UCSD-AML1 (cell line): Measurements from ENCODE around the gene KLF11.
A peak's percentile ranks its signal among the peaks of the same experiment; 100 is the strongest.
"Not testable (repeated sequence)": the region's sequence is repeated elsewhere in the genome, so short reads cannot be mapped to it uniquely, and the experiment has no call there.

Experiments used
- DNase-seq: peaks from one replicate; lab custom pipeline; 2025; ENCODE audit not compliant: unreplicated experiment; lab: John Stamatoyannopoulos, UW

The KLF11 gene

DNA sequence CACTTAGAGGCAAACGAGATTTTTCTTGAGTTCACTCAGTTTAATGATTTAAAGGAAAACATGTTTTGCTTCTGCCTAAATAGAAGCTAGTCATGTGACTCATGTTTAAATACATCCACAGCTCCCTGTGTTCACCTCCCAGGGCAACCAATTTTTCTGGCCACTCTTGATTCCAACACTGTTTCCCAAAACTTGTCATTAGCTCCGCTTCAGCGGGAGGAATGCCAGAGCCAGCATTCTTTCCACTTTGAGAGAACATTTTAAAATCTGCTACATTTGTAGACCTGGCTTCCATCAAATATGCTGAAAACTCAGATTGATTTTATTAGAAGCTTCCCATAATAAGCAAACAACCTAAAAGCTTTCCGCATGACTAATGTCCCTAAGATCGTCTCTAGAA is 39.7 kb downstream of the KLF11 start:
- no peak for DNase-seq

DNA sequence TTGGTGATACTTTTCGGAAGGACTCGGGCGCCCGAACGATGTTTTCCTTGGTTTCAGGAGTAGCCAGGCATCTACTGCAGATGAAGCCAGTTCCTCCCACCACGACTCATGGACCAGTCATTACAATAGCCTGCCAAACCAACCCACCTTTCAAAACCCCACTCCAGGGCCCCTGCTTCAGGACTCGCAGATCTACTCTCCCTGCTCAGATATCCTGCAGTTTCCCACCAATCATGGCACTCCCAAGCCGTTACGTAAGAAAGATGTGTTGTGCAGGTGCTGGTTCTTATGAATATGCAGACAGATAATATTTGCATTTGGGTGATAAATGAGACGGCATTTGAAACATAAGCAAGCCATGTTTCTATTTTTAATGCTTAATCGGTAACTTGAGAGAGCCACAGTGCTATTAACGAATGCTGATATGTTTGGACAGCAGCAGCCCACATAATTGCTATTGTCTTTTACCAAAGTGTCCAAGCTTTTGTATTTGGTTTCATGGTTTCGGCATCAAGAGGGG is 40.4 kb downstream of the KLF11 start:
- DNase-seq = no peak

GRCh38 chr2:10084223-10084865 is 41.0 kb downstream of the KLF11 start:
- DNase-seq = no peak

GRCh38 chr2:10085043-10085667 is 41.8 kb downstream of the KLF11 start:
- no peak for DNase-seq

- DNase-seq = no peak
Observed at GRCh38 chr2:10085668-10086059, 42.3 kb downstream of the KLF11 start.

- no peak for DNase-seq
Observed at GRCh38 chr2:10086950-10087349, 43.6 kb downstream of the KLF11 start.

DNA sequence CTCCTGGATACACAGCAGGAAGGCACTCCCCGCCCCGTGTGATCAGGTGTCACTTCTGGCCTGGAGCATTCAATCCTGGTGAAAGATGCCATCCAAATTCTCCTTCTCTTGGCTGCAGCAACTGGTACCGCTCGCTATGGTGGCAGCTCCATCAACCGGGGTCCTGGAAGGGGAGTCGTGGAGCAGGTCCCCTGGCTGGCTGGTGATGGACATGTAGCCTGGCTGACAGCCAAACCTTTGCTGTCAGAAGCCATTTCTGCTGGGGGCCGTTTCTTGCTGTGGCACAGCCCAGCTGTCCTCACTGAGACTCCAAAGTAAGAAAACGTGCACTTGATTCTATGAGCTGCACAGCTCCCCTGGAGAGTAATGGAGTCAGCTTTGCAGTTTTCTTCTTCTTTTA is 44.0 kb downstream of the KLF11 start:
- DNase-seq = no peak

DNA sequence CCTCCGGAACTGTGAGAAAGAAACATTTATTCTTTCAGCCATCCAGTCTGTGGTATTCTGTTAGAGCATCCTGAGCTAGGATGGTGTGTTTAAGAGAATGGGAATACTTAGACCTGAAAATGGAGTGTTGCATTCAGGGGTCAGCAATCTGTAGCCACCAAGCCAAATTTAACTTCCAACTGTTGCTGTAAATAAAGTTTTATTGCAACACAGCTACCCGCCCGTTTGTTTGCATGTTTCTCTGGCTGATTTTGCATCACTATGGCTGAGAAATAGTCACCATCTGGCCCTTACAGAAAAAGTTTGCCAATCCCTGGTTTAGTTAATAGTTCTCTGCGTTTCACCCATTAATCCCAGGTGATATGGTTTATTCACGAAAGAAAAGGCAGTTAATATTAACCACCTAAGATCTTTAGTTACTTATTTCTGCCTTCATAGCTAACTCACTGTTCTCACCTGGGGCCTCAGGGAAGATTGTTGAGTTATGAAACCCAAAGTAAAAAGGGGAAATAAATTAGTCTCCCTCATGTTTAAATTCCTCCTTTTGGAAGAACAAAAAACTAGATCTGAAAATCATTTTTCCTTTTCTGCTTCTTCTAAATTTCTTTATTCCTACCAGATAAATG is 46.3 kb downstream of the KLF11 start:
- no peak for DNase-seq

- no peak for DNase-seq
Observed at GRCh38 chr2:10091182-10091888, 48.0 kb downstream of the KLF11 start.

DNA sequence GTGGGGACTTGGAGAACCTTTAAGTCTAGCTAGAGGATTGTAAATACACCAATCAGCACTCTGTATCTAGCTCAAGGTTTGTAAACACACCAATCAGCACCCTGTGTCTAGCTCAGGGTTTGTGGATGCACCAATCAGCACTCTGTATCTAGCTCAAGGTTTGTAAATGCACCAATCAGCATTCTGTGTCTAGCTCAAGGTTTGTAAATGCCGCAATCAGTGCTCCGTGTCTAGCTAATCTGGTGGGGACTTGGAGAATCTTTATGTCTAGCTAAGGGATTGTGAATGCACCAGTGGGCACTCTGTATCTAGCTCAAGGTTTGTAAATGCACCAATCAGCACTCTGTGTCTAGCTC is 48.5 kb downstream of the KLF11 start:
- DNase-seq = not testable (repeated sequence)

DNA sequence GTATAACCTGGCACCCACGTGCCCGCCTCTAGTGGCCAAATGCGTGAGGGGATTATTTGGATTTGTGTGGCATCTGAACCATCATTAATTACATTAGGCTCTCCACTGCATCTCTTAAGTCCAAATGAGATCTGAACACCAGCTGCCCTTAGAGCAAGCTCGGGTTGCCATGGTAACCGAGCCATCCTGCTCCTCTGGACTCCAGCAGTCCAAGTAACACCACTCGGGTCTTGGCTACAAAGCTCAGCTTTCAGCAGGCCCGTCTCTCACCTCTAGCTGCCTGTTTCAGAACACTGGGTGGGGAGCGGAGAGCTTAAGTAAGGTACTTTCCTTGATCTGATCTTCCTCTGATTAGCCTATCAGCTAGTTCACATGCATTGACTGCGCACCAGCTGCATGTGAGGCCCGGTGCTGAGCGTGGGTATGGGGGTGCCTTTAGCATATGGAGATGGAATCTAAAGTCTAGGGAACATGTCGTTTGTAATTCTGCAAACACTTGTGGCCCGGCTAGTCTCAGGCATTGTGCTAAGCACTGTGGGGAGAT is 51.0 kb downstream of the KLF11 start:
- no peak for DNase-seq

DNA sequence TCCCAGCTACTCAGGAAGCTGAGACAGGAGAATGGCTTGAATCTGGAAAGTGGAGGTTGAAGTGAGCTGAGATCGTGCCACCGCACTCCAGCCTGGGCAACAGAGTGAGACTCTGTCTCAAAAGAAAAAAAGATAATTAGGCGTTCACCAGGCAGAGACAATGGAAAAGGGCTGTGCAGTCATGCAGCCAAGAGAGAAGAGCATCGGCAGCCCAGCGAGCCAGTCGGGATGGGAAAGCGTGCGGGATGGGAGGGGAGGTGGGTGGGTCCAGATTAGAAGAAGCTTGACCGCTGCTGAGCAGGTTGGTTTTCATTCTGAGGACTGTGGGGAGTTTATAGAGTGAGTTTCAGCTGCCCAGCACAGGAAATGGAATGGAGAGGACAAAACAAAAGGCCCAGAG is 51.8 kb downstream of the KLF11 start:
- DNase-seq = no peak

GRCh38 chr2:10096641-10097040 is 53.3 kb downstream of the KLF11 start:
- no peak for DNase-seq

- DNase-seq = peak; percentile 51
Observed at GRCh38 chr2:10097352-10098148, 54.2 kb downstream of the KLF11 start.

GRCh38 chr2:10101491-10101890 is 58.1 kb downstream of the KLF11 start:
- no peak for DNase-seq

GRCh38 chr2:10103179-10103578 is 59.8 kb downstream of the KLF11 start:
- no peak for DNase-seq
